HL-60 (cell line): Measurements from ENCODE around the gene RPS19BP1.

Experiments
- GABPA ChIP-seq: IDR thresholded peaks from 2 replicates; pipeline ENCODE4 v1.6.1; 2012; ENCODE audit warnings: low read depth
- POLR2AphosphoS5 ChIP-seq: IDR thresholded peaks from 2 replicates; pipeline ENCODE4 v1.6.1; 2012; ENCODE audit warnings: low read depth
- SPI1 ChIP-seq: IDR thresholded peaks from 2 replicates; pipeline ENCODE4 v1.6.1; 2012; ENCODE audit warnings: low read depth, mild to moderate bottlenecking, borderline replicate concordance
- TF ChIP-seq, protein P1 (sequence below): IDR thresholded peaks from one replicate; pipeline ENCODE4 v1.5.1; 2011; ENCODE audit warnings: low read length, control low read depth, inconsistent platforms; ENCODE audit not compliant: insufficient read depth
- TF ChIP-seq, protein P2 (sequence below): IDR thresholded peaks from 2 replicates; pipeline ENCODE4 v1.6.1; 2012; ENCODE audit warnings: low read depth; ENCODE audit not compliant: insufficient replicate concordance

GRCh38 chr22:39513791-39514190, 18.8 kb downstream of the RPS19BP1 start:
- TF ChIP-seq, protein P1, sequence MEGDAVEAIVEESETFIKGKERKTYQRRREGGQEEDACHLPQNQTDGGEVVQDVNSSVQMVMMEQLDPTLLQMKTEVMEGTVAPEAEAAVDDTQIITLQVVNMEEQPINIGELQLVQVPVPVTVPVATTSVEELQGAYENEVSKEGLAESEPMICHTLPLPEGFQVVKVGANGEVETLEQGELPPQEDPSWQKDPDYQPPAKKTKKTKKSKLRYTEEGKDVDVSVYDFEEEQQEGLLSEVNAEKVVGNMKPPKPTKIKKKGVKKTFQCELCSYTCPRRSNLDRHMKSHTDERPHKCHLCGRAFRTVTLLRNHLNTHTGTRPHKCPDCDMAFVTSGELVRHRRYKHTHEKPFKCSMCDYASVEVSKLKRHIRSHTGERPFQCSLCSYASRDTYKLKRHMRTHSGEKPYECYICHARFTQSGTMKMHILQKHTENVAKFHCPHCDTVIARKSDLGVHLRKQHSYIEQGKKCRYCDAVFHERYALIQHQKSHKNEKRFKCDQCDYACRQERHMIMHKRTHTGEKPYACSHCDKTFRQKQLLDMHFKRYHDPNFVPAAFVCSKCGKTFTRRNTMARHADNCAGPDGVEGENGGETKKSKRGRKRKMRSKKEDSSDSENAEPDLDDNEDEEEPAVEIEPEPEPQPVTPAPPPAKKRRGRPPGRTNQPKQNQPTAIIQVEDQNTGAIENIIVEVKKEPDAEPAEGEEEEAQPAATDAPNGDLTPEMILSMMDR = no peak
- TF ChIP-seq POLR2AphosphoS5 (no peak), SPI1 (no peak), GABPA (no peak)
- TF ChIP-seq, protein P2, sequence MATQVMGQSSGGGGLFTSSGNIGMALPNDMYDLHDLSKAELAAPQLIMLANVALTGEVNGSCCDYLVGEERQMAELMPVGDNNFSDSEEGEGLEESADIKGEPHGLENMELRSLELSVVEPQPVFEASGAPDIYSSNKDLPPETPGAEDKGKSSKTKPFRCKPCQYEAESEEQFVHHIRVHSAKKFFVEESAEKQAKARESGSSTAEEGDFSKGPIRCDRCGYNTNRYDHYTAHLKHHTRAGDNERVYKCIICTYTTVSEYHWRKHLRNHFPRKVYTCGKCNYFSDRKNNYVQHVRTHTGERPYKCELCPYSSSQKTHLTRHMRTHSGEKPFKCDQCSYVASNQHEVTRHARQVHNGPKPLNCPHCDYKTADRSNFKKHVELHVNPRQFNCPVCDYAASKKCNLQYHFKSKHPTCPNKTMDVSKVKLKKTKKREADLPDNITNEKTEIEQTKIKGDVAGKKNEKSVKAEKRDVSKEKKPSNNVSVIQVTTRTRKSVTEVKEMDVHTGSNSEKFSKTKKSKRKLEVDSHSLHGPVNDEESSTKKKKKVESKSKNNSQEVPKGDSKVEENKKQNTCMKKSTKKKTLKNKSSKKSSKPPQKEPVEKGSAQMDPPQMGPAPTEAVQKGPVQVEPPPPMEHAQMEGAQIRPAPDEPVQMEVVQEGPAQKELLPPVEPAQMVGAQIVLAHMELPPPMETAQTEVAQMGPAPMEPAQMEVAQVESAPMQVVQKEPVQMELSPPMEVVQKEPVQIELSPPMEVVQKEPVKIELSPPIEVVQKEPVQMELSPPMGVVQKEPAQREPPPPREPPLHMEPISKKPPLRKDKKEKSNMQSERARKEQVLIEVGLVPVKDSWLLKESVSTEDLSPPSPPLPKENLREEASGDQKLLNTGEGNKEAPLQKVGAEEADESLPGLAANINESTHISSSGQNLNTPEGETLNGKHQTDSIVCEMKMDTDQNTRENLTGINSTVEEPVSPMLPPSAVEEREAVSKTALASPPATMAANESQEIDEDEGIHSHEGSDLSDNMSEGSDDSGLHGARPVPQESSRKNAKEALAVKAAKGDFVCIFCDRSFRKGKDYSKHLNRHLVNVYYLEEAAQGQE = no peak
